NCI-H524 (cell line): ENCODE results near the gene AGBL5.
"Not testable (repeated sequence)": the region's sequence is repeated elsewhere in the genome, so short reads cannot be mapped to it uniquely, and the experiment has no call there.

Experiments
- DNase-seq, 2 experiments: peaks; one replicate each; lab custom pipeline; 2025; lab: John Stamatoyannopoulos, UW

The AGBL5 gene

GRCh38 chr2:27053321-27053720 is 1.9 kb downstream of the AGBL5 start:
- no peak for DNase-seq

GRCh38 chr2:27053776-27054175 is 2.3 kb downstream of the AGBL5 start:
- no peak for DNase-seq

GRCh38 chr2:27054721-27055120 is 3.3 kb downstream of the AGBL5 start:
- DNase-seq: no peak

- DNase-seq: no peak
Measured at GRCh38 chr2:27057184-27057583, 5.7 kb downstream of the AGBL5 start.

GRCh38 chr2:27058210-27058609 is 6.7 kb downstream of the AGBL5 start:
- no peak for DNase-seq

GRCh38 chr2:27059141-27059820 is 7.8 kb downstream of the AGBL5 start:
- DNase-seq: no peak

GRCh38 chr2:27060323-27060722 is 8.9 kb downstream of the AGBL5 start:
- no peak for DNase-seq

GRCh38 chr2:27065128-27065527 is 13.7 kb downstream of the AGBL5 start:
- peak; percentile 84 to 94 for DNase-seq

GRCh38 chr2:27067385-27067784 is 15.9 kb downstream of the AGBL5 start:
- no peak for DNase-seq

GRCh38 chr2:27069436-27069835 is 18.0 kb downstream of the AGBL5 start:
- DNase-seq: no peak

- DNase-seq: no peak
Measured at GRCh38 chr2:27069961-27070618, 18.6 kb downstream of the AGBL5 start.

GRCh38 chr2:27070653-27071276 is 19.3 kb downstream of the AGBL5 start:
- no peak for DNase-seq

GRCh38 chr2:27071277-27071989 is 20.0 kb downstream of the AGBL5 start, which contains the start of gene OST4:
Gene OST4, minus strand, starts transcription at chr2:27071654.
- peak; percentile 85 to 88 for DNase-seq

- no peak for DNase-seq
Measured at GRCh38 chr2:27071990-27072830, 20.7 kb downstream of the AGBL5 start.

GRCh38 chr2:27072920-27073319 is 21.5 kb downstream of the AGBL5 start:
- no peak for DNase-seq

- no peak for DNase-seq
Measured at GRCh38 chr2:27073782-27074181, 22.3 kb downstream of the AGBL5 start.

GRCh38 chr2:27074738-27075565 is 23.5 kb downstream of the AGBL5 start:
- peak; percentile 40 to 72 for DNase-seq

GRCh38 chr2:27075566-27075871 is 24.1 kb downstream of the AGBL5 start:
- DNase-seq: not testable (repeated sequence)

- DNase-seq: no peak
Measured at GRCh38 chr2:27076323-27076722, 24.9 kb downstream of the AGBL5 start.

- no peak for DNase-seq
Measured at GRCh38 chr2:27077231-27077630, 25.8 kb downstream of the AGBL5 start.
